Activated naive CD8-positive, alpha-beta T cell treated with anti-CD3 and anti-CD28 coated beads, Interleukin-2, amount 50 U/mL, for 16 hours (primary cell): ENCODE results near the gene ATL1.

Source experiments
- DNase-seq: peaks from one replicate; pipeline ENCODE4 v3.0.0-alpha.2; 2020; ENCODE audit warnings: low read depth, low spot score

ATL1 gene

GRCh38 chr14:50559990-50560930 lies at the start of gene ATL1:
Gene ATL1 (plus strand): TSS chr14:50560145. CDS start chr14:50560266, 121 bp downstream.
- DNase-seq, result no peak

DNA sequence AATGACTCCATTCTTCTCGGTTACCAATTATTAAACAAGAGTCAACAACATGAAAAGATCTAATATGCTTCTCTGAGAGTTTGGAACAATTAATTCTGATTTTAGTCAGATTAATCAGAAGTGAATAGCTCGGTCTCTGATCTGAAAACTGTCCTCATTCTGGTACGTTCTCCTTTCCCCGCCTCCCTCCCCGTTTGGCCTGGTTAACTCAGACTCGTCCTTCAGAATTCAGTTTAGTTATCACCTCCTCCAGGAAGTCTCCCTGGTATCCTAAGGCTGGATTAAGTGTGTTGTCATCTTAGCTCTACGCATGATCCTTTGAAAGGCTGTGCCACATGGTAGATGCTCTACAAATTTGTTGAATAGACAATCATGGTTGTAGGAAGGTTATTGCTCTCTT lies 49.8 kb upstream of the ATL1 start:
- DNase-seq, result no peak

DNA sequence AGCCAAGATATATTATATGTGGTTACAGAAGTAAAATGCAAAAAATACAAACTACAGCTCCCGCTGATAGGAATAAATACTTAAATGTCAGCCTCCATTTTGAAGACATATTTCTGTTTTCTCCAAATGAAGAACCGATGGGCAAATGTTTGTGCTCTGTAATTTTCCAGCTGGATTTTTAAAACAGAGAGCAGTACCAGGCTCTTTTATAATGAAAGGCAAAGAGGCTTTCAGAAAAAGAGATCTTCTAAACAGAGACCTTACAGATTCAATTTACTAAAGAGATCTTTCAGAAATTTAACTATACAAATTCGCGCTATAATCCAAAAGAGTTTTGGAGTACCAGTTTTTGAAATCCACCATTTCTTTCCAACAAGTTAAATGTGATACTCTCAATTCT lies 47.5 kb upstream of the ATL1 start:
- no peak for DNase-seq

GRCh38 chr14:50516091-50516490 lies 43.9 kb upstream of the ATL1 start:
- no peak for DNase-seq

GRCh38 chr14:50520947-50521815 lies 38.8 kb upstream of the ATL1 start:
- DNase-seq, result peak; percentile 44

- no peak for DNase-seq
These were observed 38.0 kb upstream of the ATL1 start for GRCh38 chr14:50521912-50522341.

DNA sequence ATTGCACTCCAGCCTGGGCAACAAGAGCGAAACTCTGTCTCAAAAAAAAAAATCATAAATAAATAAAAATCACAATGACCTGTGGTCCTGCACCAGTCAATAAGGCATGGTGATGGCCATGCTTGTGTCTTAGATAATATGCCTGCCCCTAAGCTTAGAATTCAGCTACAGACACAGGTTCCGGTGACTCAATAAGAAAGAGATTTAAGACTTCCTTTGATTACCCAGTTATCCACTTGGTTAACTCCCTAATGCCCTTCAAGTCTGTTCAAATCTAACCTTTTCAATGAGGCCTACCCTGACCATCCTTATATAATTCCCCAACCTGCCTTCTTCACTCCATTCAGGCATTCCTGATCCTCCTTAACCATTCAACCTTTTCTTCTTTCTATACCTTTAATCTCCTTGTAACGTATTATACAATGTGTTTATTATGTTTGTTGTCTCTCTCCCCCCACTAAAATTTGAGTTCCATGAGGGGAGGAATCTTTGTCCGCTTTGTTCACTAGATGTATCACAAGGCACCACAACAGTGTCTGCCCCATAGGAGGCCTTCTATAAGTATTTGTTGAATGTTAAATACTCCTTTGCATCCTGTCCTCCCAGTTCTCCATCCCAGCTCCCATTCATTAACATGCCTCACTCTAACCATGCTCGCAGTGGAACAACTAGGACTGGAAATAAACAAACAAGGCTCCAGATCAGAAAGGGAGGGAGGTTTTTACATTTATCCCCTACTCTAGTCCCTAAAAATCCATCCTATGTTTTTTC lies 36.5 kb upstream of the ATL1 start:
- no peak for DNase-seq

- no peak for DNase-seq
These were observed 35.9 kb upstream of the ATL1 start for GRCh38 chr14:50524060-50524459.

GRCh38 chr14:50524731-50525515 lies 35.0 kb upstream of the ATL1 start:
- no peak for DNase-seq

GRCh38 chr14:50528000-50528399 lies 31.9 kb upstream of the ATL1 start:
- DNase-seq, result no peak

DNA sequence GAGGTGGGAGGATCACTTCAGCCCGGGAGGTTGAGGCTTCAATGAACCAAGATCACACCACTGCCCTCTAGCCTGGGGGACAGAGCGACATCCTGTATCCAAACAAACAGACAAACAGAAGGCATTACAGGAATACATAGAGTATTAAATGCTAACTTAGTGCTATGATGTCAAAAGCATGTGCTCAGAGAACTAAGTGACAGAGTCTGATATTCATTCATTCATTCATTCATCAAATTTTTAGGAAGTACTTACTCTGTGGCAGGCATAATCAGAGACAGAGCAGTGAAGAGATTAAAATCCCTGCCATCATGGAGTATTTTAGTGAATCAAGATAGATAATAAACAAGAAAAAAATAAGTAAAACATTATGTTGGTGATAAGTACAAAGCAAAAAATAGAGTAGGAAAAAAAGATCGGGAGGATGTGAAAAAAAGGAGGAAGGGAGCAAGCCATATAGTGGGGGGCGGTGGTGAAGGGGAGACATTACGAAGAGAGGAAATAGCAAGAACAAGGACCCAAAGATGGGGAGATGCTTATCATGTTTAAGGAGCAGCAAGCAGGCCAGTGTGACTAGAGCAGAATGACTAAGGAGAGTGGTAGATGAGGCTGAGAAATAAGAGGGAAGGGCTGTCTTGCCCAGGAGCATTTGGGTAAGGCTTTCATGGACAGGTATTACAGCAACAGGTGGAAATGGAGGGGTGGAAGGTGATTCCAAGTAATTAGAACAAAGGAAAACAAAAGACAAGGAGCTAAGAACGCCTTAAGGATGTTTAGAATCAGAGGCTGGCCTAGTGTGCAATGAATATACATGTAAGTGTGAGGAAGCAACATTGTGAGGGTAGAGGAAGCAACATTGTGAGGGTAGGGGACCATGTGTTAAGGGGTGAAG lies 30.4 kb upstream of the ATL1 start:
- DNase-seq, result no peak

- DNase-seq, result no peak
These were observed 29.6 kb upstream of the ATL1 start for GRCh38 chr14:50530358-50530757.

DNA sequence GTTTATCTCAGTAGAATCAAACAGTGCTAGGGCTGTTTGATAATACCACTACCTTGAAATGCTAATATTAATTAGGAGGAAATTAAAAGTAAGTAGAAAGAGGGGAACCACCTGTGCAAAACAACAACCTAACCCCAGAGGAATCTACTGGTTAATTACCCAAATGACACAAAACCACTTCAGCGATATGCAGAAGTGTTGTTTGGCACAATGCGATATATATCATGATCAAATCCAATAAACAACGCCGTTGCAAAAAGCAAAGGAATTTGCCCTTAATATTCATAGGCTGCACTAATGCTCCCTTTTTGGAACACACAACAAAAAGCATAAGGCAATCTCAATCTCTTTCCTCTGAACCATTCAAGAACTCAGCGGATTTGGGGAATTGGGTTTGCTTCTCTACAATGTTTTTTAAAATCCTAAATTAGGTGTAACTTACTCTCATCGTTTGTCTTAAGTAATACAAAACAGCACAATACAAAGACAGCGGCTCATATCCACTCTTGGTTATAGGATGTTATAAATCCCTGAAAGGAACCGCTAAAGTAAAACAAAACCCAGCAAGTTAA lies 29.1 kb upstream of the ATL1 start:
- no peak for DNase-seq

DNA sequence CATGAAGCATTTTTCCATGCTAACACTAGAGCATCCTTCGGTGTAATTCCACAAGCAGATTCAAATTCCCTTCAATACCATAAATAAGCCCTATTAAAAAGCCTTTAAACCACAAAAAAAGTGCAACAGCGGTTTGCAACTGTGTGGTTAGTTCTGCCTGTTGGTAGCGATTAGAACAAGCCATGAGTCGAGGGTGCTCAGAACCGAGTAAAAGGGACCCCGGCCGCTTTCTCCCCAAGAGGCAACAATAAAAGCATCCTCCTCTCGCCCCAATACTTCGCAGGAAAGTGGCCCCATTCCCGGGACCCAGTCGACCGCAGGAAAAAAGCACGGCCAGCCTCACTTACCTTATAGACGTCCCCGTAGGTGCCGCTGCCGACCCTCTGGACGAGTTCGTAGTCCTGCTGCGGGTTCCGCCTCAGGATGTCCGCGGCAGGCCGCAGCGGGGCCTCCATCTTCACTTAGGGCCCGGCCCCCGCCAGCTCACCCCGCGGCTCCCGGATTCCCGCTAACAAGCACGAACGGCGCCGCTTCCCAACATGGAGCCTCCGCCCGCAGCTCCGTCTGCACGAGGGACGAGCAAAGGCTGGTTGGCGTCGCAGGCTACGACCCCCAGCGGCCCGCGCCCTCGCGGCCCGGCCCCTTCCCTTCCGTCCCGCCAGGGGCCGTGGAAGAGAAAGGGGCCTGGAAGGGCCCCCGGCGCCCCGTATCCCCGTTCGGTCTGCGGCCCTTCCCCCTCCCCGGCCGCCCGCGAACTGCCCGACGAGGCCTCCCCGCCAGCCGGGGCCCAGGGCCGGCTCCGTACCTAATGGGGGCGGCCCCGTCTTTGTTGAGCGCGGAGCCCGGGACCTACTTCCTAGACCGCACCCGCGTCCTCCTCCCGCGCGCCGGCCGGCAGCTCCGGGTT lies 28.1 kb upstream of the ATL1 start:
- no peak for DNase-seq

- DNase-seq, result peak; percentile 76
These were observed 27.3 kb upstream of the ATL1 start, which contains the start of gene MAP4K5 for GRCh38 chr14:50532502-50533240. Gene MAP4K5 (minus strand): TSS chr14:50532569. CDS start chr14:50532049, 520 bp downstream.

- no peak for DNase-seq
These were observed 26.7 kb upstream of the ATL1 start for GRCh38 chr14:50533241-50533705.

DNA sequence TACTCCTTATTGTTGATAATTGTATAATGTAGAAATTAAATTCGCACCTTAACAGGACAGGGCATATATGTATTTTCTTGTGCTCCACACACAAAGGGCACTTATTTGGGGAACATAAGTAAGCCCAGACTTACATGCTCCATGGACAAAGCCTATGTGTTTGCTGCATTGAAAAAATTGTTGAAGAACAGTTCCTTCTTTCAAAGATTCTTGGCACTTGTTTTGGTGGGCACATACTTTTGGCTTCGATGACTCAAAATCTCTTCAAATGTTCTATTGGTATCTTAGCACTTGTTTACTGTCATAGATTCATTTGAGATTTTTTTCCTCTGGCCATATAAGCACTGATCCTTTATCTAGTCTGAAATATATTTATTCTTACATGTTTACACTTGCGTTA lies 26.1 kb upstream of the ATL1 start:
- DNase-seq, result no peak
